Colonic mucosa (tissue), 4 donors: ENCODE measurements around the gene CLINT1. TPM values are rescaled to one million over a fixed set of nuclear protein-coding genes. Genes with fewer than 3 reads are reported as not detected.
A peak's percentile ranks its signal among the peaks of the same experiment; 100 is the strongest.

ENCODE experiments used
- DNase-seq: peaks from one replicate; pipeline ENCODE4 v3.0.0-alpha.2; 2020
- H3K27ac ChIP-seq: fragments of 200-600 bp; one replicate; pipeline ENCODE4 v1.8.0; 2021
- H3K27me3 ChIP-seq: fragments of 200-600 bp; one replicate; pipeline ENCODE4 v1.8.0; 2021
- H3K36me3 ChIP-seq: fragments of 200-600 bp; one replicate; pipeline ENCODE4 v1.8.0; 2021
- H3K4me1 ChIP-seq: fragments of 200-600 bp; one replicate; pipeline ENCODE4 v1.8.0; 2021; ENCODE audit warnings: mild to moderate bottlenecking
- H3K4me3 ChIP-seq: fragments of 200-600 bp; one replicate; pipeline ENCODE4 v1.8.0; 2021
- H3K9ac ChIP-seq, 2 donors: one replicate each; pipeline ENCODE4 v1.7.0; 2013; ENCODE audit warnings: control low read depth in 2 of 2, low read depth in 2 of 2, low read length in 2 of 2
- H3K9me3 ChIP-seq: fragments of 200-600 bp; one replicate; pipeline ENCODE4 v1.8.0; 2021
- intact Hi-C: fragments of 100-400 bp; cut with DNase I; formaldehyde crosslinking; loops from one replicate; pipeline ENCODE4 v1.14.1; 2022
- total RNA-seq, 2 donors: library from RNA; stranded (reverse); fragmentation: NEBNext Ultra II Directional in 1 of 2; extraction: Animal tissue kit (Norgen Biotek cat#: 25700) in 1 of 2; gene quantifications; one replicate each; pipeline ENCODE4 v1.2.1, GENCODE V29; 2021
- TF ChIP-seq, protein P1 (sequence below): fragments of 200-600 bp; IDR thresholded peaks from one replicate; pipeline ENCODE4 v1.8.0; 2022; ENCODE audit warnings: antibody characterized with exemption, mild to moderate bottlenecking
- donor health status: healthy.
- donor health status: DM: no; HTN: no; CAD: no.
- donor health status: DM: no; HTN: no; CAD: no.

CLINT1 gene
- total RNA-seq, 2 donors from 2014 or later, result 127 to 183 TPM

DNA sequence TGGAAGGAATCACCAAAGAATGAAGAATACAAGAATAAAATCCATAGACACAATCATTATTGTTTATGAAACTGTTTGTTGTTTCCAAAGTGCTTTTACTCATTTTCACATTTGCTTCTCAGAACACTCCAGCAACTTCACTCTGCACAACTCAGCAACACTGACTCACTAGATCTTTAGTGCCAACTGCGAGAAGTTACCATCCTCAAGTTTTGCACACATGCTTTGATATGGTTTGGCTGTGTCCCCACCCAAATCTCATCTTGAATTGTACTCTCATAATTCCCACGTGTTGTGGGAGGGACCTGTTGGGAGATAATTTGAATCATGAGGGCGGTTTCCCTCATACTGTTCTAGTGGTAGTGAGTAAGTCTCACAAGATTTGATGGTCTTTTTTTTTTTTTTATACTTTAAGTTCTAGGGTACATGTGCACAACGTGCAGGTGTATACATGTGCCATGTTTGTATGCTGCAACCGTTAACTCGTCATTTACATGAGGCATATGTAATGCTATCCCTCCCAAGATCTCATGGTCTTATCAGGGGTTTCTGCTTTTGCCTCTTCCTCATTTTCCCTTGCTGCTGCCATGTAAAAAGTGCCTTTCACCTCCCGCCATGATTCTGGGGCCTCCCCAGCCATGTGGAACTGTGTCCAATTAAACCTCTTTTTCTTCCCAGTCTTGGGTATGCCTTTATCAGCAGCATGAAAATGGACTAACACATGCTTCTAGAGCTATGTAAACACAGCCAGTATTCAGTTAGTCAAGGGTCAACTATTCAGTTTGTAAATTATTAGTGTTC lies 36.9 kb downstream of the CLINT1 start:
- Histone ChIP-seq H3K9ac (no peak overlapping the region), H3K4me3 (no peak overlapping the region), H3K36me3 (no peaks in the 10 kb centered on the region), H3K4me1 (peaks cover 3% of the 10 kb centered on the region), H3K9me3 (no peaks in the 10 kb centered on the region), H3K27ac (no peak overlapping the region), H3K27me3 (no peaks in the 10 kb centered on the region)
- TF ChIP-seq, protein P1, sequence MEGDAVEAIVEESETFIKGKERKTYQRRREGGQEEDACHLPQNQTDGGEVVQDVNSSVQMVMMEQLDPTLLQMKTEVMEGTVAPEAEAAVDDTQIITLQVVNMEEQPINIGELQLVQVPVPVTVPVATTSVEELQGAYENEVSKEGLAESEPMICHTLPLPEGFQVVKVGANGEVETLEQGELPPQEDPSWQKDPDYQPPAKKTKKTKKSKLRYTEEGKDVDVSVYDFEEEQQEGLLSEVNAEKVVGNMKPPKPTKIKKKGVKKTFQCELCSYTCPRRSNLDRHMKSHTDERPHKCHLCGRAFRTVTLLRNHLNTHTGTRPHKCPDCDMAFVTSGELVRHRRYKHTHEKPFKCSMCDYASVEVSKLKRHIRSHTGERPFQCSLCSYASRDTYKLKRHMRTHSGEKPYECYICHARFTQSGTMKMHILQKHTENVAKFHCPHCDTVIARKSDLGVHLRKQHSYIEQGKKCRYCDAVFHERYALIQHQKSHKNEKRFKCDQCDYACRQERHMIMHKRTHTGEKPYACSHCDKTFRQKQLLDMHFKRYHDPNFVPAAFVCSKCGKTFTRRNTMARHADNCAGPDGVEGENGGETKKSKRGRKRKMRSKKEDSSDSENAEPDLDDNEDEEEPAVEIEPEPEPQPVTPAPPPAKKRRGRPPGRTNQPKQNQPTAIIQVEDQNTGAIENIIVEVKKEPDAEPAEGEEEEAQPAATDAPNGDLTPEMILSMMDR, result no peak
- DNase-seq, result no peak
- intact Hi-C loops, result no loop called here

DNA sequence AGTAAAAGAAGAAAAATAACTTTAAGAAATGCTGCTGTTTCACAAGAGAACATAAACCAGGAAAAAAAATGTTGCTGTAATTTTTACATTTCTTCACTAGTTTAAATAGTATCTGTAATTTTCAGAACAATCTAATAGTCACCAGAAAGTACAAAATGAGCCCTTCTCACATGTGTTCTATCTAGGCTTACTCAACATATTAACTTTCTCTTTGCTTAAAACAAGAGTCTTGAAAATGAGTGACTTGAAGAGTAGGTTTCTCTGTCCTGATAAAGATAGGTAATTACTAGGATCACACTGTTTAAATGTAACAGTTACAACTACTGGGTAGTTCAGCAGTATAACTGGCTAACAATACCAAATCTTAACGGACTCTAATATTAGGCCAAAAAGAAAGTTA lies 37.5 kb downstream of the CLINT1 start:
- Histone ChIP-seq H3K27ac (no peak overlapping the region), H3K4me3 (no peak overlapping the region), H3K36me3 (no peaks in the 10 kb centered on the region), H3K9me3 (no peaks in the 10 kb centered on the region), H3K9ac (no peak overlapping the region), H3K27me3 (no peaks in the 10 kb centered on the region), H3K4me1 (no peaks in the 10 kb centered on the region)
- TF ChIP-seq, protein P1, result no peak
- no peak for DNase-seq
- intact Hi-C loops, result no loop called here

DNA sequence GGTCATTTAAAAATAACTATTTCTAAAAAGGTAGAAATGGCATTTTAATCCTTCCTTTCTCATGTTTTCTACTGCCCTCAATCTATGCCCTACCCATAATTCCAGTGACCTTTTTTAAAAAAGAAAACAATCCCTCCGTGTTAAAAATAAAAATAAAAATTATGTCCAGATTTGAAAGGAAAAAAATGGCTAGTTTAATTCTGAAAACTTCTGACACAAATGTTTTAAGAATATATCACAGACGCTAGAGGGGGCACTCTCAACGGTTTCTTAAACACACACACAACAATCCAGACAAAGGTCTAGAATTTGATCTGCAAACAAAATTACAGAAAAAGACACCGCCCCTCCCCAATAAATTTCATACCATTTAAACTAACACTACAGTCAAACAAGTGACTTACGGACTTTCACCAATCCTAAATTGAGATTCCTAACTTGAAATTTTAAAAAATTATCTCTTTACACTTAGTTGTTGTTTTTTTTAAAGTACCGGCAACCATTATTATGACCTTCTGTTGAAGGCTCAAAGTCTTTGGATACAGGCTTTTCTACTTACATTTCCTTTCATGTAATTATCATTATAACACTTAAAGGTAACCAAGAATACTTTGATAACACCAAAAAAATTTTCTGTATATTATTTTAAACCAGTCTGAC lies 38.2 kb downstream of the CLINT1 start:
- TF ChIP-seq, protein P1, result peak; percentile 24
- H3K4me3 ChIP-seq, result no peak overlapping the region
- no peak overlapping the region for H3K9ac ChIP-seq
- no peaks in the 10 kb centered on the region for H3K4me1 ChIP-seq
- H3K9me3 ChIP-seq, result no peaks in the 10 kb centered on the region
- intact Hi-C loops, result no loop called here
- peak; percentile 46 for DNase-seq
- no peak overlapping the region for H3K27ac ChIP-seq
- no peaks in the 10 kb centered on the region for H3K27me3 ChIP-seq
- H3K36me3 ChIP-seq, result no peaks in the 10 kb centered on the region

DNA sequence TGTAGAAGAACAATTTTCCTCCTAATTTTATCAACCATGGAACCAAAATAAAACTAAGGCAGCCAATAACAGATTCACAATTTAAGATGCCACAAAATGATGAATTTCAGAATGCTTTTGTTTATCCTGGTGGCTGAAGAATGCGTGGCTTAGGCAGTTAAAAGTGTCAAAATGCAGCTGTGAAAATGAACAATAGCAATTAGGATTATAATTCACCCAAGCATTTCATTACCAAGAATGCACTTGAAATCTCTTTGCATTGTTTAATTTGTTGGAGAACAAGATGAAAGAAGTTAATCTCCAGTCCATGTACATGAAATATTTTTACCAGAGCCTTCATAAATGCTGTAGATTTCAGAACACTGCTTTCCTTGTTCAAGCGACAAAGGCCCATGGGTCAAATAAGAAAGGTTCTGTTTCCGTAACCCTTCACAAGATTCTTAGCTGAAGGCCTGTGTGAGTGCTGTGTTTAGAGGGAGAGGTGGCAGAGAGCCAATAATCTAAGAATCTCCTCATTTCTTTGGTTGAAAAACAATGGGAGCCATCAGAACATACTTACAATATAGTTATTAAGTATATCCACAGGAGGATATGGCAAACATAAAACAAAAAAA lies 39.3 kb downstream of the CLINT1 start:
- Histone ChIP-seq H3K36me3 (no peaks in the 10 kb centered on the region), H3K4me1 (no peaks in the 10 kb centered on the region), H3K27ac (no peak overlapping the region), H3K4me3 (no peak overlapping the region), H3K9me3 (no peaks in the 10 kb centered on the region), H3K9ac (no peak overlapping the region), H3K27me3 (no peaks in the 10 kb centered on the region)
- TF ChIP-seq, protein P1, result no peak
- no peak for DNase-seq
- intact Hi-C loops, result loop anchor here (5.0 kb wide), 2 partner anchors 128 to 178 kb away; no protein-coding TSS in a partner anchor

DNA sequence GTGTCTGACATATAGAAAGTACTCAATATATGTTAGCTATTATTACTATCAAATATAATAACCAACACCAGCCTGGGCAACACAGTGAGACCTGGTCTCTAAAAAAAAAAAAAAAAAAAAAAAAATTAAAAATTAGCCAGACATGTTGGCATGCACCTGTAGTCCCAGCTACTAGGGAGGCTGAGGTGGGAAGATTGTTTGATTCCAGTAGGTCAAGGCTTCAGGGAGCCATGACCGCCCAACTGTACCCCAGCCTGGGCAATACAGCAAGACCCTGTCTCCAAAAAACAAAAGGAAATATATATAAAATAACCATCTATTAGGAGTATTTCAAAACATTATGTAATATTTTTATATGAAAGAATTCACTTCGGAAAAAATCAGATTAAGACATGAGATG lies 40.6 kb downstream of the CLINT1 start:
- Histone ChIP-seq H3K27me3 (no peaks in the 10 kb centered on the region), H3K4me3 (no peak overlapping the region), H3K36me3 (peaks cover 7% of the 10 kb centered on the region), H3K4me1 (no peaks in the 10 kb centered on the region), H3K9ac (no peak overlapping the region), H3K9me3 (no peaks in the 10 kb centered on the region), H3K27ac (no peak overlapping the region)
- intact Hi-C loops, result loop anchor here (5.0 kb wide), 2 partner anchors 129 to 179 kb away; no protein-coding TSS in a partner anchor
- DNase-seq, result no peak
- TF ChIP-seq, protein P1, result no peak
